Body of pancreas (tissue), 4 donors: Measurements from ENCODE around the gene AFF3. TPM values are rescaled to one million over a fixed set of nuclear protein-coding genes. Genes with fewer than 3 reads are reported as not detected.

Experiments used
- ATAC-seq: fragments of 150-250 bp; one replicate; pipeline ENCODE4 v1.9.1; 2016
- DNase-seq, 4 donors: peaks; one replicate each; pipeline ENCODE4 v3.0.0-alpha.2; 2019
- H3K27ac ChIP-seq, 4 donors: fragments of 200-600 bp; sonication (generic); 1 replicate in 3 of 4; 2 replicates in 1 of 4; pipeline versions ENCODE4 v1.5.1 to v1.6.1; 2016 to 2019; ENCODE audit warnings: mild to moderate bottlenecking in 1 of 4, mixed read lengths in 1 of 4, moderate library complexity in 1 of 4
- H3K27me3 ChIP-seq, 2 donors: fragments of 200-600 bp; sonication (generic); one replicate each; pipeline ENCODE4 v1.6.0; 2016; ENCODE audit warnings: mild to moderate bottlenecking in 1 of 2
- H3K36me3 ChIP-seq, 2 donors: fragments of 200-600 bp; sonication (generic); replicated peaks in 1 of 2; 2 replicates each; pipeline ENCODE4 v1.5.1; 2016; ENCODE audit warnings: low read depth in 2 of 2; ENCODE audit not compliant: insufficient read depth in 1 of 2
- H3K4me1 ChIP-seq: fragments of 200-600 bp; sonication (generic); one replicate; pipeline ENCODE4 v1.6.0; 2016
- H3K4me3 ChIP-seq, 2 donors: fragments of 200-600 bp; sonication (generic); 1 replicate in 1 of 2; 2 replicates in 1 of 2; pipeline ENCODE4 v1.5.1; 2016 to 2019
- H3K9me3 ChIP-seq, 3 donors: fragments of 200-600 bp; sonication (generic); 1 replicate in 2 of 3; 2 replicates in 1 of 3; pipeline ENCODE4 v1.5.1; 2016
- POLR2A ChIP-seq, 3 donors: fragments of 450-650 bp; IDR thresholded peaks; one replicate each; pipeline ENCODE4 v1.6.1; 2016; ENCODE audit warnings: antibody characterized with exemption in 3 of 3, mild to moderate bottlenecking in 2 of 3
- WGBS, 2 donors: methylation state at CpG; one replicate each; pipeline ENCODE4 v1.1.5; 2017; 5-methylcytosine and 5-hydroxymethylcytosine counted together
- intact Hi-C: fragments of 100-400 bp; cut with DNase I; formaldehyde crosslinking; loops from one replicate; pipeline ENCODE4 v1.15.1; 2023
- total RNA-seq, 2 donors: library from RNA; depleted of rRNA; stranded (reverse); fragments of >200 nt; gene quantifications; one replicate each; pipeline ENCODE4 v1.1.0, GENCODE V29; 2016
- TF ChIP-seq, protein P1 (sequence below), 7 experiments: fragments of 450-650 bp in 4 of 7; fragments of 200-600 bp in 3 of 7; sonication (generic) in 3 of 7; IDR thresholded peaks; one replicate each; pipeline ENCODE4 v1.5.1; 2016 to 2019; ENCODE audit warnings: antibody characterized with exemption in 7 of 7

The AFF3 gene
- total RNA-seq, 2 donors from 2014 or later, result 0.52 to 0.99 TPM

DNA sequence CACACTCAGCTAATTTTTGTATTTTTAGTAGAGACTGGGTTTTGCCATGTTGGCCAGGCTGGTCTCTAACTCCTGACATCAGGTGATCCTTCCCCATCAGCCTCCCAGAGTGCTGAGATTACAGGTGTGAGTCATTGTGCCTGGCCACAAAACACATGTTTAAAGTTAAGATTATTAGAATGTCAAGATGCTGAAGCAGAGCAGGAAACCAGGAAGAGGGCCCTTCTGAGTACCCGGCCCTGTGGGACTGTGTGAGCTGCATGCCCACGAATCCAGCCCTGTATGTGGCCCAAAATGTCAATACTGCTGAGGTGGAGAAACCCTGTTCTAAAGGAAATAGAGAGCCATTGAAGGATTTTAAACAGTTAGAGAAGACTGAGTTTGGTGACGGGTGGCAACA is 621.6 kb downstream of the AFF3 start:
- WGBS, 2 donors, result 66 to 75% methylated on average over 3 of the region's 3 CpGs
- DNase-seq, result no peak
- no peaks in the 10 kb centered on the region for H3K9me3 ChIP-seq
- H3K27ac ChIP-seq, result no peak overlapping the region
- no peaks in the 10 kb centered on the region for H3K36me3 ChIP-seq
- H3K4me3 ChIP-seq, result no peak overlapping the region
- no peak for TF ChIP-seq POLR2A (IDR thresholded peaks at IDR 0.05)
- TF ChIP-seq, protein P1, sequence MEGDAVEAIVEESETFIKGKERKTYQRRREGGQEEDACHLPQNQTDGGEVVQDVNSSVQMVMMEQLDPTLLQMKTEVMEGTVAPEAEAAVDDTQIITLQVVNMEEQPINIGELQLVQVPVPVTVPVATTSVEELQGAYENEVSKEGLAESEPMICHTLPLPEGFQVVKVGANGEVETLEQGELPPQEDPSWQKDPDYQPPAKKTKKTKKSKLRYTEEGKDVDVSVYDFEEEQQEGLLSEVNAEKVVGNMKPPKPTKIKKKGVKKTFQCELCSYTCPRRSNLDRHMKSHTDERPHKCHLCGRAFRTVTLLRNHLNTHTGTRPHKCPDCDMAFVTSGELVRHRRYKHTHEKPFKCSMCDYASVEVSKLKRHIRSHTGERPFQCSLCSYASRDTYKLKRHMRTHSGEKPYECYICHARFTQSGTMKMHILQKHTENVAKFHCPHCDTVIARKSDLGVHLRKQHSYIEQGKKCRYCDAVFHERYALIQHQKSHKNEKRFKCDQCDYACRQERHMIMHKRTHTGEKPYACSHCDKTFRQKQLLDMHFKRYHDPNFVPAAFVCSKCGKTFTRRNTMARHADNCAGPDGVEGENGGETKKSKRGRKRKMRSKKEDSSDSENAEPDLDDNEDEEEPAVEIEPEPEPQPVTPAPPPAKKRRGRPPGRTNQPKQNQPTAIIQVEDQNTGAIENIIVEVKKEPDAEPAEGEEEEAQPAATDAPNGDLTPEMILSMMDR (IDR thresholded peaks at IDR 0.05), result no peak
- no peaks in the 10 kb centered on the region for H3K4me1 ChIP-seq
- intact Hi-C loops, result no loop called here
- no peaks in the 10 kb centered on the region for H3K27me3 ChIP-seq
- ATAC-seq, result no peak

GRCh38 chr2:99520195-99520594 is 622.2 kb downstream of the AFF3 start:
- no peak for ATAC-seq
- Histone ChIP-seq H3K27ac (no peak overlapping the region), H3K36me3 (no peaks in the 10 kb centered on the region), H3K27me3 (no peaks in the 10 kb centered on the region), H3K4me3 (no peak overlapping the region), H3K9me3 (no peaks in the 10 kb centered on the region), H3K4me1 (no peaks in the 10 kb centered on the region)
- 85 to 87% methylated on average over 4 of the region's 4 CpGs for WGBS, 2 donors
- intact Hi-C loops, result no loop called here
- TF ChIP-seq POLR2A (IDR thresholded peaks at IDR 0.05), result no peak
- TF ChIP-seq, protein P1 (IDR thresholded peaks at IDR 0.05), result no peak
- DNase-seq, result no peak

DNA sequence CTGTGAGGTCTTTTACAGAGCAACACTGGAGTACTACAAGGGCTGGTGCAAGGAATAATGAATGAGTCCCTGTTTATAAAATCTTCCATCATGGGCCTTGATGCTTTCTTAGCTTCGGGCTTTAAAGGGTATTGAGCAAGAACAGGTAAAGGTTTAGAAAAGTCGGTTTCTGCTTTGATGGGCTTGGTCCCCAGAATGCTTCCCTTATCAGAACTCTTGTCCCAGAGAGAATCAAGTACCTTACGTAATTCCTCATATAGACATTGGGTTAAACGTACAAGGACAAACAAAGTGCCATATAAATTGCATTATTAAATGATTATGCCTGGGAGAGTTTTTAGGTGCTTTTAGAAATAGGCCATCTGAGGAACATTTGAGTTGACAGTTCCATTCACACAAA is 628.0 kb downstream of the AFF3 start:
- Histone ChIP-seq H3K27ac (no peak overlapping the region), H3K27me3 (no peaks in the 10 kb centered on the region), H3K9me3 (no peaks in the 10 kb centered on the region), H3K4me3 (no peak overlapping the region), H3K36me3 (no peaks in the 10 kb centered on the region), H3K4me1 (no peaks in the 10 kb centered on the region)
- ATAC-seq (no peak), DNase-seq (no peak)
- TF ChIP-seq POLR2A (IDR thresholded peaks at IDR 0.05), result no peak
- TF ChIP-seq, protein P1 (IDR thresholded peaks at IDR 0.05), result no peak
- intact Hi-C loops, result no loop called here
- 70 to 73% methylated on average over 4 of the region's 4 CpGs for WGBS, 2 donors

DNA sequence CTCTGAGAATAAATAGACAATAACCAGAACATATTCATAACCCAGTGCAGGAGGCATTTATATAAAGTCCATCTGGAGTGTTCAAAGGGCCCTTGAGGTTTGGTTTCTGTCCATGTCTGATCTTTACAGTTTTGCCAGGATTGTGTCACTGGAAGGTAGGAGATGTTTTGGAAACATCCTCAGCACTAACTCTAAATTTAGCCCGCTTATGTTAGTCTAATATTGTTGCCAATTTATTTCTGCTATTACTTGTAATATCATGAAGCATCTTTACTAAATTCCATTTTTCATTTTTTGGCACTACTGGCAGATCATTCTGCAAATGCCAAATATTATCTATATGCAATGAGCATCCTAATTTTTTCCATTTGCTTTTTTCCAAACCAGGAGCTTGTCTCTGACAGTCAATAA is 630.2 kb downstream of the AFF3 start:
- no peak overlapping the region for H3K4me3 ChIP-seq
- no peak for TF ChIP-seq POLR2A (IDR thresholded peaks at IDR 0.05)
- TF ChIP-seq, protein P1 (IDR thresholded peaks at IDR 0.05), result no peak
- H3K4me1 ChIP-seq, result peaks cover 6% of the 10 kb centered on the region
- WGBS, 2 donors, result 84 to 93% methylated on average over 1 of the region's 1 CpG
- intact Hi-C loops, result no loop called here
- H3K36me3 ChIP-seq, result no peaks in the 10 kb centered on the region
- H3K27me3 ChIP-seq, result no peaks in the 10 kb centered on the region
- DNase-seq, result no peak
- ATAC-seq, result no peak
- no peak overlapping the region for H3K27ac ChIP-seq
- H3K9me3 ChIP-seq, result no peaks in the 10 kb centered on the region

GRCh38 chr2:99509387-99509786 is 633.0 kb downstream of the AFF3 start:
- no peak for ATAC-seq
- Histone ChIP-seq H3K4me1 (peaks cover 6% of the 10 kb centered on the region), H3K36me3 (no peaks in the 10 kb centered on the region), H3K9me3 (no peaks in the 10 kb centered on the region), H3K27me3 (no peaks in the 10 kb centered on the region), H3K4me3 (no peak overlapping the region), H3K27ac (no peak overlapping the region)
- TF ChIP-seq POLR2A (IDR thresholded peaks at IDR 0.05), result no peak
- TF ChIP-seq, protein P1 (IDR thresholded peaks at IDR 0.05), result no peak
- intact Hi-C loops, result no loop called here
- no peak for DNase-seq
- WGBS, 2 donors, result 78 to 88% methylated on average over 4 of the region's 4 CpGs
